Left kidney (tissue), 2 donors: ENCODE data around the gene SERBP1. TPM values are rescaled to one million over a fixed set of nuclear protein-coding genes. Genes with fewer than 3 reads are reported as not detected.

ENCODE experiments used
- DNase-seq: peaks from one replicate; pipeline ENCODE4 v3.0.0-alpha.2; 2013
- polyA plus RNA-seq: library from polyadenylated mRNA; unstranded; fragments of 120-200 nt; gene quantifications from one replicate; pipeline ENCODE4 v1.2.1, GENCODE V29; 2013; ENCODE audit not compliant: insufficient read length

Gene SERBP1
- polyA plus RNA-seq, 1 donor, result 417 TPM

GRCh38 chr1:67368046-67368514, 62.1 kb downstream of the SERBP1 start:
- no peak for DNase-seq

DNA sequence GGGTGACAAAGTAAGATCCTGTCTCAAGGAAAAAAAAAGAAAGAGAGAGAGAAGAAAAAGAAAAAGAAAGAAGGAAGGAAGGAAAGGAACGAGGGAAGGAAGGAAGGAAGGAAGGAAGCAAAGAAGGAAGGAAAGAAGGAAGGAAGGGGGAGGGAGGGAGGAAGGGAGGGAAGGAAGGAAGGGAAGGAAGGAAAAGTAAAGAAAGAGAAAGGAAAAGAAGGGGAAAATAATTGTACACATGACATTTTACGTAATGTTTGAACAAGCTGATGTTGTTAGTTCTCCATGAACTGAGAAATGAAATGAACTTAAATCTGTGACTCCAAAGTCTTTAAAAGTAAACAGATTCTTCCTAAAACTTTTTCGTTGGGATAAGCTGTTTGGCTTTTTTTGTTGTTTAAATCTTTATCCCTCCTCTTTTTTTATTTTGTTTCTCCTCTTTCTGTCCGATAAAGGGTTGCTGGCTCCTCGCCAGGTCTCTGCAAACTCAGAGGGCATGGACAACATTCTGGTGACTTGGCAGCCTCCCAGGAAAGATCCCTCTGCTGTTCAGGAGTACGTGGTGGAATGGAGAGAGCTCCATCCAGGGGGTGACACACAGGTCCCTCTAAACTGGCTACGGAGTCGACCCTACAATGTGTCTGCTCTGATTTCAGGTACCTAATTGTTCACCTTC, 62.7 kb downstream of the SERBP1 start:
- no peak for DNase-seq

DNA sequence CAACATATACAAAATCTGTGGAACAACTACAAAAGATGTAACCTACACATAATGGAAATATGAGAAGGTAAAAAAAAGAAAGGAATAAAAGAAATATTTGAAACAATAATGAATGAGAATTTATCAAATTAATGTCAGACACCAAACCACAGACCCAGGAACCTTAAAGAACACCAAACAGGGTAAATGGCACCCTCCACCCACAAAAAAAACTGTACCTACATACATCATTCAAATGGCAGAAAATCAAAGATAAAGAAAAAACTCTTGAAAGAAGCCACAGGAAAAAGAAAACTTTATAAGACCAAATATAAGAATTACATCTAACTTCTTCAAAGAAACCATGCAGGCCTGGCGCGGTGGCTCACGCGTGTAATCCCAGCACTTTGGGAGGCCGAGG, 68.6 kb downstream of the SERBP1 start:
- no peak for DNase-seq

GRCh38 chr1:67359592-67359991, 70.6 kb downstream of the SERBP1 start:
- no peak for DNase-seq

Other genes with a start within 250 kb of the SERBP1 start
- gene IL12RB2, start 122.5 kb downstream of the SERBP1 start, polyA plus RNA-seq, result 0.65 TPM